ENCODE data around the gene SEC16A. TPM values are rescaled to one million over a fixed set of nuclear protein-coding genes. Genes with fewer than 3 reads are reported as not detected.

The SEC16A gene
- total RNA-seq, 1 donor from 2014 or later: 64.5 TPM

- no peaks in the 10 kb centered on the region for H3K27me3 ChIP-seq (ENCODE audit: control insufficient read depth, insufficient read depth, low read length)
- no peak for DNase-seq (ENCODE audit: low read depth)
- TF ChIP-seq CTCF (IDR thresholded peaks at IDR 0.05; ENCODE audit: insufficient read depth, low read length, poor library complexity, severe bottlenecking): no peak
- H3K4me3 ChIP-seq (ENCODE audit: low read depth, low read length): no peak overlapping the region
- peaks cover 3% of the 10 kb centered on the region for H3K36me3 ChIP-seq (ENCODE audit: control insufficient read depth, insufficient read depth, low read length)
These were observed 22.0 kb downstream of the SEC16A start for GRCh38 chr9:136460772-136461325.

- DNase-seq (ENCODE audit: low read depth): no peak
- Histone ChIP-seq H3K36me3 (ENCODE audit: control insufficient read depth, insufficient read depth, low read length) (peaks cover 5% of the 10 kb centered on the region), H3K4me3 (ENCODE audit: low read depth, low read length) (no peak overlapping the region), H3K27me3 (ENCODE audit: control insufficient read depth, insufficient read depth, low read length) (no peaks in the 10 kb centered on the region)
- TF ChIP-seq CTCF (IDR thresholded peaks at IDR 0.05; ENCODE audit: insufficient read depth, low read length, poor library complexity, severe bottlenecking): no peak
These were observed 23.4 kb downstream of the SEC16A start for GRCh38 chr9:136459425-136459824.

GRCh38 chr9:136457326-136457725 is 25.5 kb downstream of the SEC16A start:
- H3K4me3 ChIP-seq (ENCODE audit: low read depth, low read length): no peak overlapping the region
- H3K27me3 ChIP-seq (ENCODE audit: control insufficient read depth, insufficient read depth, low read length): no peaks in the 10 kb centered on the region
- DNase-seq (ENCODE audit: low read depth): no peak
- H3K36me3 ChIP-seq (ENCODE audit: control insufficient read depth, insufficient read depth, low read length): peaks cover 2% of the 10 kb centered on the region
- no peak for TF ChIP-seq CTCF (IDR thresholded peaks at IDR 0.05; ENCODE audit: insufficient read depth, low read length, poor library complexity, severe bottlenecking)

GRCh38 chr9:136456258-136456657 is 26.6 kb downstream of the SEC16A start:
- no peak for TF ChIP-seq CTCF (IDR thresholded peaks at IDR 0.05; ENCODE audit: insufficient read depth, low read length, poor library complexity, severe bottlenecking)
- DNase-seq (ENCODE audit: low read depth): no peak
- no peak overlapping the region for H3K4me3 ChIP-seq (ENCODE audit: low read depth, low read length)
- H3K36me3 ChIP-seq (ENCODE audit: control insufficient read depth, insufficient read depth, low read length): peaks cover 2% of the 10 kb centered on the region
- H3K27me3 ChIP-seq (ENCODE audit: control insufficient read depth, insufficient read depth, low read length): no peaks in the 10 kb centered on the region

- DNase-seq (ENCODE audit: low read depth): no peak
- TF ChIP-seq CTCF (IDR thresholded peaks at IDR 0.05; ENCODE audit: insufficient read depth, low read length, poor library complexity, severe bottlenecking): no peak
- H3K36me3 ChIP-seq (ENCODE audit: control insufficient read depth, insufficient read depth, low read length): peaks cover 2% of the 10 kb centered on the region
- no peaks in the 10 kb centered on the region for H3K27me3 ChIP-seq (ENCODE audit: control insufficient read depth, insufficient read depth, low read length)
- no peak overlapping the region for H3K4me3 ChIP-seq (ENCODE audit: low read depth, low read length)
These were observed 27.5 kb downstream of the SEC16A start for GRCh38 chr9:136455043-136456002.

All from kidney epithelial cell (primary cell).